ENCODE data around the gene ESF1.

Gene ESF1, protein sequence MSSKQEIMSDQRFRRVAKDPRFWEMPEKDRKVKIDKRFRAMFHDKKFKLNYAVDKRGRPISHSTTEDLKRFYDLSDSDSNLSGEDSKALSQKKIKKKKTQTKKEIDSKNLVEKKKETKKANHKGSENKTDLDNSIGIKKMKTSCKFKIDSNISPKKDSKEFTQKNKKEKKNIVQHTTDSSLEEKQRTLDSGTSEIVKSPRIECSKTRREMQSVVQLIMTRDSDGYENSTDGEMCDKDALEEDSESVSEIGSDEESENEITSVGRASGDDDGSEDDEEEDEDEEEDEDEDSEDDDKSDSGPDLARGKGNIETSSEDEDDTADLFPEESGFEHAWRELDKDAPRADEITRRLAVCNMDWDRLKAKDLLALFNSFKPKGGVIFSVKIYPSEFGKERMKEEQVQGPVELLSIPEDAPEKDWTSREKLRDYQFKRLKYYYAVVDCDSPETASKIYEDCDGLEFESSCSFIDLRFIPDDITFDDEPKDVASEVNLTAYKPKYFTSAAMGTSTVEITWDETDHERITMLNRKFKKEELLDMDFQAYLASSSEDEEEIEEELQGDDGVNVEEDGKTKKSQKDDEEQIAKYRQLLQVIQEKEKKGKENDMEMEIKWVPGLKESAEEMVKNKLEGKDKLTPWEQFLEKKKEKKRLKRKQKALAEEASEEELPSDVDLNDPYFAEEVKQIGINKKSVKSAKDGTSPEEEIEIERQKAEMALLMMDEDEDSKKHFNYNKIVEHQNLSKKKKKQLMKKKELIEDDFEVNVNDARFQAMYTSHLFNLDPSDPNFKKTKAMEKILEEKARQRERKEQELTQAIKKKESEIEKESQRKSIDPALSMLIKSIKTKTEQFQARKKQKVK

DNA sequence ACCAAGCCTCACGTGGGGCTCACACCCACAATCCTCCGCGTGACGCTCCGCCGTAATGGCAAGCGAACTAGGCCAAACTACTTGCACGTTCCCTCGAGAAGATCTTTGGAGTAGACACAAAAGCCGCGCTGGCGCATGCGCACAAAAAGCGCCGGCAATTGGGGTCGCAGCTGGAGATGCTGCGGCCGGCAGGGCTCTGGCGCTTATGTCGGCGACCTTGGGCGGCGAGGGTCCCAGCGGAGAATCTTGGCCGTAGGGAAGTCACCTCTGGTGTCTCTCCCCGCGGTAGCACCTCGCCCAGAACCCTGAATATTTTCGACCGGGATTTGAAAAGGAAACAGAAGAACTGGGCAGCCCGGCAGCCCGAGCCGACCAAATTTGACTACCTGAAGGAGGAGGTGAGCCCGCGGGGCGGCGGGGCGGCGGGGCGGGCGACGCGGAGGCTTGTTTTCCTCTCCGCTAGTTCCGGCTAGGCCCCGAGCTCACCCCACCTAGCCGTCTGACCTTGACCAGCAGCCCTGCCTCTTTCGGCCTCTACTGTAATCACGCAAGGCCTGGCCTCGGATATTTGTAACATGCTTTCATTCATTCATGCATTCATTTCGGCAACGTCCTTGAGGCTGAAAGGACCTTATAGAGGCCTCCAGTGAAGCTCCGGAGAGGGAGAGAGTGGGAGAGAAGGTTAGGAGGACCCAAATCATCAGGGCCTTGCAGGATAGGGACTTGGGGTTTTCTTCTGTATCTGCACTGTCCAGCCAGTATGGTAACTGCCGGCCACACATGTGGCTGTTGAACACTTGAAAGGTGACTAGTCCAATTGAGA lies at the start of gene ESF1, which contains the start of gene NDUFAF5:
ESF1 (minus strand) TSS at position 27 of the 823 bp plus-strand sequence. CDS start 1,779 bp downstream, outside the sequence.
NDUFAF5 (plus strand) TSS at position 136 of the 823 bp plus-strand sequence; CDS start at position 177, 41 bp downstream.
- peak within 1 kb of the TSS; percentile 85 to 98 (median 95) for H3K4me2 ChIP-seq
- peaks cover 38 to 65% (median 52%) of the 10 kb centered on the region in 11 experiments for H3K36me3 ChIP-seq
- peak within 1 kb of the TSS; percentile 79 to 94 (median 90) for H3K27ac ChIP-seq
- peaks cover 7 to 60% (median 21%) of the 10 kb centered on the region in 11 experiments; a peak in 15 of 22 replicates for H4K20me1 ChIP-seq
- H3K27me3 ChIP-seq: no peaks in the 10 kb centered on the region
- peak within 1 kb of the TSS; percentile 82 to 94 (median 92) for H3K9ac ChIP-seq
- H3K9me3 ChIP-seq (replicated peaks in 1 of 11): no peaks in the 10 kb centered on the region
- no peak for TF ChIP-seq Cebpa-rat (IDR thresholded peaks at IDR 0.05)
- H3K4me1 ChIP-seq: peaks cover 31 to 48% (median 38%) of the 10 kb centered on the region in 10 experiments
- H3K4me3 ChIP-seq: peak within 1 kb of the TSS; percentile 76 to 96 (median 85)

DNA sequence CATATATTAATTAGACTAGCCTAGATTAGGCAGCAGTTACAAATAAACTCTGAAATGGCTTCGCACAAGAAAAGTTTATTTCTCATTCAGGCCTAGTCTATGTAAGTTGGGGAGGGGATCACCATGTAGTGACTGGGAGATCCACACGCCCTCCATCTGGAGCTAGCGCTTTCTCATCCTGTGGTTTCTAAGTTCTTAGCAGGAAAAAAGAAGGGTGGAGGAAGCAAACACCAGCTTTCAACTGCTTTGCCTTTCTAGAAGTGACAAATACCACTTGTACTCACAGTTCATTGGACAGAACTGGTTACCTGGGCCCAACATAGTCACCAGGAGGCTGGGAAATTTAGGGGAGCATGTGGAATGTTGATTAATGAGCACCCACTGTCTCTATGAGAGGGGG lies 46.8 kb upstream of the ESF1 start:
- H3K4me1 ChIP-seq: no peaks in the 10 kb centered on the region; a peak in 1 of 20 replicates

DNA sequence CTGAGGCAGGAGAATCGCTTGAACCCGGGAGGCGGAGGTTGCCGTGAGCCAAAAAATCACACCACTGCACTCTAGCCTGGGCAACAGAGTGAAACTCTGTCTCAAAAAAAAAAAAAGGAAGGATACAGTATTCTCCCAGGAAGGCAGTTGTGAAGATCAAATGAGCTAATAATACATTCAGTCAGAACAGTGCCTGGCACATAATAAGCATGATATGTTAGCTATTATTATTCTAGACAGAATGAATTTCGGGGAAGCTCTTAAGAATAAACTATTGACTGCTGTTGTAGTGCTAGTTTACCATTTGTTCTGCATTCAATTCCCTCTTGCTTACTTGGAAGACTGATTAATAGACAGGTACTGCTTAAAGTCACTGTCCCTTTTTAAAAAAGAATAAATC lies 40.7 kb upstream of the ESF1 start:
- Histone ChIP-seq H3K9ac (no peak overlapping the region), H4K20me1 (0 out of 22 replicates have a peak, but pooled peaks cover 0 to under 1% (median 0%) of the 10 kb centered on the region in 11 experiments), H3K36me3 (peaks cover 4 to 16% (median 10%) of the 10 kb centered on the region in 11 experiments; a peak in 11 of 22 replicates), H3K4me1 (peaks cover 8 to 26% (median 13%) of the 10 kb centered on the region in 10 experiments), H3K27ac (no peak overlapping the region), H3K4me2 (peak overlapping the region; percentile 17 to 63 (median 40); a peak in 19 of 22 replicates), H3K4me3 (no peak overlapping the region), H3K9me3 (replicated peaks in 1 of 11) (no peaks in the 10 kb centered on the region), H3K27me3 (no peaks in the 10 kb centered on the region)
- TF ChIP-seq Cebpa-rat (IDR thresholded peaks at IDR 0.05): no peak

More for the DNA sequence above, 46.8 kb upstream of the ESF1 start:
- no peak for TF ChIP-seq Cebpa-rat (IDR thresholded peaks at IDR 0.05)
- Histone ChIP-seq H3K9ac (no peak overlapping the region), H3K9me3 (replicated peaks in 1 of 11) (peaks cover 0 to 4% (median 0%) of the 10 kb centered on the region in 11 experiments; a peak in 1 of 22 replicates), H4K20me1 (no peaks in the 10 kb centered on the region), H3K27ac (no peak overlapping the region), H3K36me3 (no peaks in the 10 kb centered on the region), H3K27me3 (no peaks in the 10 kb centered on the region), H3K4me3 (no peak overlapping the region), H3K4me2 (no peak overlapping the region)

DNA sequence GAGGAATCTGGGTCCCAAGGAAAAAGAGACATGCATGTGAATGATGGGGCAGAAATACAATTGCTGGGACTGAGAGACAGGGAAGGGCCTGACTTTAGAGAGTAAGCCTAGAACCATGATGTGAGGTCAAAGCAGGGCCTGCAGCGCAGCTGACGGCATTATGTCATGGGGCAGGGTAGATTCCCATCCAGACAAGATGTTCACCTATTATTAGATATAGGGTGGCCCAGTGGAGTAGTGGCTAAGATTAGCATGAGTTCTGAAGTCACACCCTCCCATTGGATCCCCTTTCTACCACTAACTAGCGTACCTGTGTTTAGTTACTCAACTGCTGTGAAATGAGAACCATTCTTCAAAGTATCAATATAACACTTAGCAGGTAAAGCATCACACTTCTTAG lies 39.7 kb upstream of the ESF1 start:
- 0 out of 22 replicates have a peak, but pooled peaks cover 0 to 8% (median 0%) of the 10 kb centered on the region in 11 experiments for H4K20me1 ChIP-seq
- H3K9ac ChIP-seq: no peak overlapping the region
- no peak overlapping the region for H3K4me3 ChIP-seq
- H3K4me2 ChIP-seq: peak overlapping the region in 5 of 11 experiments; percentile 37 to 63 (median 46); a peak in 5 of 22 replicates
- H3K4me1 ChIP-seq: peaks cover 8 to 26% (median 13%) of the 10 kb centered on the region in 10 experiments
- H3K27ac ChIP-seq: no peak overlapping the region
- TF ChIP-seq Cebpa-rat (IDR thresholded peaks at IDR 0.05): no peak
- H3K9me3 ChIP-seq (replicated peaks in 1 of 11): no peaks in the 10 kb centered on the region
- no peaks in the 10 kb centered on the region for H3K27me3 ChIP-seq
- H3K36me3 ChIP-seq: peaks cover 4 to 22% (median 12%) of the 10 kb centered on the region in 11 experiments; a peak in 12 of 22 replicates

DNA sequence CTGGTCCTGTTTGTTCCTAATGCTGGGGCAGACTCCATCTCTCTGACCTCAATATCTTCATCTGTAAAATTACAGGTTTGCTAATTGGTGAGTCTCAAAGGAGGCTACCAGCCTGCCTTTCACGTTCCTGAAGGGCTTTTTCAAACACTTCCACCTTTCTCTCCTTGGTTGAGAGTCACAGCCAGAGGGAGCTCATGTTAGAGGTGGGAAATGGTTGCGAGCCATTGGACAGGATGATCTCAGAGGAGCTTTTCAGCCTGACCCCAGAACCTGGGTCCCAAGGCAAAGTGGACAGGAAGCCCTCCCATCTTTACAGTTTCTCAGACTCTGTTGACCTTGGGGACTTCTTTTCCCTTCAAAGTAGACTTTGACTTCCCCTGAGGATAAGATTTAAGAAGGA lies 37.7 kb upstream of the ESF1 start:
- H3K27ac ChIP-seq: no peak overlapping the region
- no peak overlapping the region for H3K4me3 ChIP-seq
- H3K27me3 ChIP-seq: no peaks in the 10 kb centered on the region
- no peaks in the 10 kb centered on the region for H3K9me3 ChIP-seq (replicated peaks in 1 of 11)
- H4K20me1 ChIP-seq: 0 out of 22 replicates have a peak, but pooled peaks cover 0 to 8% (median 0%) of the 10 kb centered on the region in 11 experiments
- peaks cover 8 to 26% (median 13%) of the 10 kb centered on the region in 10 experiments for H3K4me1 ChIP-seq
- H3K36me3 ChIP-seq: peaks cover 16 to 41% (median 26%) of the 10 kb centered on the region in 11 experiments
- no peak overlapping the region for H3K9ac ChIP-seq
- no peak overlapping the region for H3K4me2 ChIP-seq
- no peak for TF ChIP-seq Cebpa-rat (IDR thresholded peaks at IDR 0.05)

DNA sequence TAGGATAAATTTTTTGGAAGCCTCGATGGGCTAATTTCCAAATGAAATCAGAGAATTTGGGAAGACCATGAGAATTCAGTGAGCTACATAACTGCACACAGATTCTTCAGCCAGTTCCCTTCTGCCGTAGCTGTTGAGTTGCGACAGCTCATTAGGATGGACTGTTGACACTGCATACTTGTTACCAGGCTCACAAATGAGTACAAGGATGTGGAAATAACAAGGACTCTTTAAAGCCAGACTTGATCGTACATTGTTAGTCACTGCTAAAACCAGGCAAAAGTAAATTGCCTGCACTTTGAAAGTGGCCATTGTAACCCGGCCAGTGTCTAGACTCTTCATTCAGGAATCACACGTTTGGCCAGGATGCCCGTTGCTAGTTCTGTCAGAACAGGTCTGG lies 37.2 kb upstream of the ESF1 start:
- H3K9me3 ChIP-seq (replicated peaks in 1 of 11): no peaks in the 10 kb centered on the region
- no peak overlapping the region for H3K4me3 ChIP-seq
- H3K36me3 ChIP-seq: peaks cover 22 to 47% (median 32%) of the 10 kb centered on the region in 11 experiments
- no peak for TF ChIP-seq Cebpa-rat (IDR thresholded peaks at IDR 0.05)
- H3K9ac ChIP-seq: no peak overlapping the region
- H3K4me2 ChIP-seq: no peak overlapping the region
- H4K20me1 ChIP-seq: 0 out of 22 replicates have a peak, but pooled peaks cover 0 to 8% (median 0%) of the 10 kb centered on the region in 11 experiments
- no peak overlapping the region for H3K27ac ChIP-seq
- H3K4me1 ChIP-seq: peaks cover 8 to 26% (median 13%) of the 10 kb centered on the region in 10 experiments
- H3K27me3 ChIP-seq: no peaks in the 10 kb centered on the region

DNA sequence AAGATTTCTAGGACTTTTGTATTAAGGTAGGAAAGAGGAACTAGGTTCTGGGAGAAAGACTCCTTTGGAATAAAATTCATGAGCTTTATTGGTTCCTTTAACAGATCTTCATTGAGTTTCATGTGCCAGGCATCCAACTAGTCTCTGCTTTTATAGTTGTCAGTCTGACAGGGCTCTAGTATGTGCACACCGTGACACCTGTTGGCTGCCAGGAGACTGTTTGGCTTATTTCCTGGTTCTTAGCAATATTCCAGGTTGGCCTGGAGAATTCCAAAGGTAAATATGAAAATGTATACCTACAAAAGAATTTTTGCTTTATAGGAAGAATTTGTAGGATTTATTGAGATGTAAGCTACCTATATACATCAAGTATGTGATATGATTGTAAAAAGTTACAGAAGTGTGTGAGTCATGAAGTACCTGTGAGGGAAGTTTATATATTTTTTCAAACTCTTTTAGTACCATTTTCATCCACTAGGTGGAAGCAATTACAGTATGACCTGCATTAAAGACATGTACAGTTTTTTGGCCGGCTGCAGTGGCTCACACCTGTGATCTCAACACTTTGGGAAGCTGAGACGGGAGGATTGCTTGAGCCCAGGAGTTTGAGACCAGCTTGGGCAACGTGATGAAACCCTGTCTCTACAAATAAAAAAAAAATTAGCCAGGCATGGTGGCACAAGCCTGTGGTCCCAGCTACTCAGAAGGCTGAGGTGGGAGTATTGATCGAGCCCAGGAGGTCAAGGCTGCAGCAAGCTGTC lies 35.3 kb upstream of the ESF1 start:
- no peak for TF ChIP-seq Cebpa-rat (IDR thresholded peaks at IDR 0.05)
- peaks cover 0 to 10% (median under 1%) of the 10 kb centered on the region in 11 experiments; a peak in 3 of 22 replicates for H4K20me1 ChIP-seq
- no peak overlapping the region for H3K4me3 ChIP-seq
- no peak overlapping the region for H3K4me2 ChIP-seq
- H3K27ac ChIP-seq: no peak overlapping the region
- H3K36me3 ChIP-seq: peaks cover 38 to 65% (median 48%) of the 10 kb centered on the region in 11 experiments
- H3K27me3 ChIP-seq: no peaks in the 10 kb centered on the region
- no peaks in the 10 kb centered on the region for H3K9me3 ChIP-seq (replicated peaks in 1 of 11)
- peaks cover 2 to 14% (median 5%) of the 10 kb centered on the region in 10 experiments; a peak in 19 of 20 replicates for H3K4me1 ChIP-seq
- no peak overlapping the region for H3K9ac ChIP-seq

Measured in BLaER1 treated with 17β-estradiol and CSF1 and Interleukin-3, amounts not matched to agents 10 nM and 100 nM (cell line).